Endothelial cell of umbilical vein (primary cell): ENCODE data around the gene ATXN7L1. TPM values are rescaled to one million over a fixed set of nuclear protein-coding genes. Genes with fewer than 3 reads are reported as not detected.

ENCODE experiments used
- BruUV-seq: library from RNA; stranded (reverse); fragments of 400-500 nt; replicated peaks from 2 replicates; lab custom pipeline; 2021; lab: Mats Ljungman, UMichigan
- CTCF ChIA-PET: fragments of 300-600, 350-600 bp; sonication (Branson Sonifier 250); formaldehyde crosslinking; loops from one replicate; lab custom pipeline; 2021; ENCODE audit warnings: antibody characterized with exemption, inconsistent platforms; lab: Charles Lee
- POLR2A ChIA-PET: fragments of 300-600, 350-600 bp; sonication (Branson Sonifier 250); formaldehyde crosslinking; loops from one replicate; lab custom pipeline; 2021; ENCODE audit warnings: antibody characterized with exemption, inconsistent platforms; lab: Charles Lee
- DNase-seq: peaks from one replicate; pipeline ENCODE4 v3.0.0-alpha.2; 2011; ENCODE audit warnings: low read depth, low spot score
- FAIRE-seq: peaks from 2 replicates; lab custom pipeline; 2011; peaks lifted over from hg19 to GRCh38; lab: Jason Lieb, UNC
- H2AFZ ChIP-seq: 2 replicates; pipeline ENCODE4 v1.6.0; 2012; ENCODE audit warnings: low read depth, low read length, control low read depth, inconsistent platforms
- H3K27ac ChIP-seq: 2 replicates; pipeline ENCODE4 v1.5.1; 2011; ENCODE audit warnings: low read depth, mild to moderate bottlenecking, control low read depth, low read length, moderate library complexity; ENCODE audit not compliant: insufficient read depth
- H3K27me3 ChIP-seq, 2 experiments: 2 replicates each; pipeline versions ENCODE4 v1.6.0 to v1.6.1; 2011; ENCODE audit warnings: low read length in 2 of 2, mixed read lengths in 1 of 2; ENCODE audit not compliant: control insufficient read depth in 2 of 2, insufficient read depth in 2 of 2
- H3K36me3 ChIP-seq, 2 experiments: 2 replicates in 1 of 2; 3 replicates in 1 of 2; pipeline ENCODE4 v1.5.1; 2011; ENCODE audit warnings: low read length in 2 of 2, mild to moderate bottlenecking in 1 of 2, moderate library complexity in 1 of 2; ENCODE audit not compliant: control insufficient read depth in 2 of 2, insufficient read depth in 2 of 2; ENCODE audit errors: extremely low read depth in 1 of 2
- H3K4me1 ChIP-seq: 3 replicates; pipeline ENCODE4 v1.5.1; 2011; ENCODE audit warnings: mild to moderate bottlenecking, low read length; ENCODE audit not compliant: control insufficient read depth, insufficient read depth; ENCODE audit errors: extremely low read depth
- H3K4me2 ChIP-seq: 2 replicates; pipeline ENCODE4 v1.6.1; 2011; ENCODE audit warnings: low read length, control low read depth, mixed read lengths; ENCODE audit not compliant: insufficient read depth
- H3K4me3 ChIP-seq, 3 experiments: fragments of 200-600 bp in 1 of 3; sonication (generic), shearing (Covaris generic) in 1 of 3; replicated peaks in 1 of 3; 2 replicates each; pipeline ENCODE4 v1.5.1; 2011 to 2016; ENCODE audit warnings: control low read depth in 3 of 3, low read length in 3 of 3, mild to moderate bottlenecking in 2 of 3, inconsistent platforms in 1 of 3, low read depth in 1 of 3, moderate library complexity in 1 of 3; ENCODE audit not compliant: insufficient read depth in 1 of 3
- H3K79me2 ChIP-seq: 2 replicates; pipeline ENCODE4 v1.6.0; 2012; ENCODE audit warnings: low read length, inconsistent platforms; ENCODE audit not compliant: control insufficient read depth, insufficient read depth
- H3K9ac ChIP-seq: replicated peaks from 2 replicates; pipeline ENCODE3; 2011; ENCODE audit warnings: low read length, control low read depth; ENCODE audit not compliant: insufficient read depth; ENCODE audit errors: extremely low read depth
- H3K9me1 ChIP-seq: replicated peaks from 3 replicates; pipeline ENCODE4 v1.6.0; 2011; ENCODE audit warnings: mild to moderate bottlenecking, low read length; ENCODE audit not compliant: control insufficient read depth, insufficient read depth; ENCODE audit errors: extremely low read depth
- H3K9me3 ChIP-seq: replicated peaks from 2 replicates; pipeline ENCODE4 v1.5.1; 2012; ENCODE audit warnings: low read length, inconsistent platforms; ENCODE audit not compliant: control insufficient read depth, insufficient read depth
- H4K20me1 ChIP-seq: replicated peaks from 2 replicates; pipeline ENCODE3; 2011; ENCODE audit warnings: mild to moderate bottlenecking, low read length; ENCODE audit not compliant: control insufficient read depth, insufficient read depth; ENCODE audit errors: extremely low read depth
- EZH2 ChIP-seq: IDR thresholded peaks from 2 replicates; pipeline ENCODE4 v1.6.1; 2012; ENCODE audit warnings: borderline replicate concordance, low read depth, mild to moderate bottlenecking, moderate library complexity, low read length, inconsistent platforms; ENCODE audit not compliant: severe bottlenecking
- FOS ChIP-seq: IDR thresholded peaks from 2 replicates; pipeline ENCODE4 v1.6.1; 2011; ENCODE audit warnings: mild to moderate bottlenecking, low read length, moderate library complexity, borderline replicate concordance; ENCODE audit not compliant: insufficient read depth
- GATA2 ChIP-seq: IDR thresholded peaks from 2 replicates; pipeline ENCODE4 v1.7.0; 2011; ENCODE audit warnings: low read depth, mild to moderate bottlenecking, moderate library complexity, mixed read lengths, low read length; ENCODE audit not compliant: insufficient read length, insufficient read depth
- JUN ChIP-seq: IDR thresholded peaks from 2 replicates; pipeline ENCODE4 v1.6.1; 2011; ENCODE audit warnings: borderline replicate concordance, low read depth; ENCODE audit not compliant: insufficient read length, insufficient read depth
- MYC ChIP-seq: IDR thresholded peaks from one replicate; pipeline ENCODE4 v1.6.1; 2011; ENCODE audit warnings: mild to moderate bottlenecking, low read depth, low read length
- POLR2A ChIP-seq: IDR thresholded peaks from 2 replicates; pipeline ENCODE4 v1.6.1; 2012; ENCODE audit warnings: low read depth, mild to moderate bottlenecking, control low read depth, low read length
- POLR2AphosphoS5 ChIP-seq: IDR thresholded peaks from 2 replicates; pipeline ENCODE4 v1.6.1; 2012; ENCODE audit warnings: low read depth, mild to moderate bottlenecking, control low read depth, low read length, moderate library complexity; ENCODE audit not compliant: insufficient read depth
- dilution Hi-C: fragments of 300-500 bp; cut with MboI; formaldehyde crosslinking; loops from one replicate; pipeline ENCODE4 v1.15.0; 2019; ENCODE audit warnings: low sequenced_read_pairs; ENCODE audit not compliant: extremely low pct_ligation_motif_present
- intact Hi-C: fragments of 100-400 bp; cut with micrococcal nuclease; formaldehyde crosslinking; loops from one replicate; pipeline ENCODE4 v1.10.0; 2022
- polyA plus RNA-seq, 4 experiments: library from polyadenylated mRNA; depleted of rRNA in 3 of 4; stranded (reverse) in 3 of 4; unstranded in 1 of 4; fragments of >200 nt; gene quantifications; 2 replicates each; pipeline versions ENCODE4 v1.2.1 to v1.2.3, GENCODE V29; 2011 to 2012; ENCODE audit warnings: missing spikeins in 1 of 4
- total RNA-seq: library from RNA; stranded (reverse); gene quantifications from 2 replicates; pipeline ENCODE4 v1.2.3, GENCODE V29; 2021
- TF ChIP-seq, protein P1 (sequence below), 2 donors: IDR thresholded peaks; 1 replicate in 1 of 2; 2 replicates in 1 of 2; pipeline ENCODE4 v1.5.1; 2011; ENCODE audit warnings: low read length in 2 of 2, mild to moderate bottlenecking in 2 of 2, moderate library complexity in 2 of 2, control low read depth in 1 of 2, inconsistent platforms in 1 of 2, low read depth in 1 of 2; ENCODE audit not compliant: insufficient read depth in 1 of 2; ENCODE audit errors: extremely low read depth in 1 of 2
- TF ChIP-seq, protein P2 (sequence below): IDR thresholded peaks from 2 replicates; pipeline ENCODE4 v1.6.1; 2011; ENCODE audit not compliant: insufficient read depth, insufficient read length

ATXN7L1 gene
- total and polyA plus RNA-seq, 2 donors (not counting 3 experiments of a cell fraction or from before 2014, with no cell fraction given): 4.6 to 15.6 TPM

DNA sequence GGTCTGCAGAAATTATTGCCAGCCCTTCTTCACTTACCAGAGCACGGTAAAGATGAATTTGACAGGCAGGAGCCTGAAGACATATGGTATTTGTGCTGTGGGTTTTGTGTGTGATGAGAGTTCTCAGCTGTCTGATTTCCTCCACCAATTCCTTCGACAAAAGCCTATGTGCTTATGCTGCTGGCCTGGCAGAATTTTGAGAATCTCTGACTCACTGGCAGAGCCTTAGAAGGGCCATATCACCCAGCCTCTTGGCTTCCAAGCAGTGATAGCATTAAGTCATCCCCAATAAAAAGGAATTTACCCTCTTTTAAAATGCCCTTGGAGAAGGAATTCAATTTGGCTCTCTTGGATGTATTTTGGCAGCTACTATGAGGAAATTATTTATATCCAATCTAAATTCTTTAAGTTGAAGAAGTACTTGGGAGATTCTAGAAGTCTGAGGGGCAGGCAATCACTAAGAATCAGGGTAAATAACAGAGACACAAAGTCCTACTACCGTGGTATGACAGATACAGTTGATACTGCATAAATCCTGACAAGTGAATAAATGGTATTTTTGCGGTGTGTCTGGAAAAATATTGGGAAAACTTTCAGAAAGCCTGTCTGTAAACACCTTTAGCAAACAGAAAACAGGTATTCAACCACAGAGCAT, 226.5 kb downstream of the ATXN7L1 start:
- BruUV-seq: no TSS peak
- Histone ChIP-seq H3K4me3 (no peak overlapping the region), H3K27ac (no peak overlapping the region), H3K27me3 (no peaks in the 10 kb centered on the region), H3K9me1 (no peaks in the 10 kb centered on the region), H3K4me1 (no peaks in the 10 kb centered on the region), H3K4me2 (no peak overlapping the region), H3K9ac (no peak overlapping the region), H3K36me3 (no peaks in the 10 kb centered on the region), H3K79me2 (no peaks in the 10 kb centered on the region), H3K9me3 (no peaks in the 10 kb centered on the region), H2AFZ (no peak overlapping the region), H4K20me1 (no peaks in the 10 kb centered on the region)
- peak; percentile 18 for FAIRE-seq
- DNase-seq: no peak
- ChIA-PET POLR2A (no interaction called here), CTCF (interaction anchor here (2.8 to 6.5 kb wide), 2 partner anchors 14 to 393 kb away, joined by 5 to 72 read pairs; no protein-coding TSS in a partner anchor)
- dilution Hi-C loops (no loop called here), intact Hi-C loops (loop anchor here (5.0 to 10.0 kb wide), 2 partner anchors 225 to 502 kb away; partner anchors contain the start of gene ATXN7L1)
- TF ChIP-seq, protein P1, sequence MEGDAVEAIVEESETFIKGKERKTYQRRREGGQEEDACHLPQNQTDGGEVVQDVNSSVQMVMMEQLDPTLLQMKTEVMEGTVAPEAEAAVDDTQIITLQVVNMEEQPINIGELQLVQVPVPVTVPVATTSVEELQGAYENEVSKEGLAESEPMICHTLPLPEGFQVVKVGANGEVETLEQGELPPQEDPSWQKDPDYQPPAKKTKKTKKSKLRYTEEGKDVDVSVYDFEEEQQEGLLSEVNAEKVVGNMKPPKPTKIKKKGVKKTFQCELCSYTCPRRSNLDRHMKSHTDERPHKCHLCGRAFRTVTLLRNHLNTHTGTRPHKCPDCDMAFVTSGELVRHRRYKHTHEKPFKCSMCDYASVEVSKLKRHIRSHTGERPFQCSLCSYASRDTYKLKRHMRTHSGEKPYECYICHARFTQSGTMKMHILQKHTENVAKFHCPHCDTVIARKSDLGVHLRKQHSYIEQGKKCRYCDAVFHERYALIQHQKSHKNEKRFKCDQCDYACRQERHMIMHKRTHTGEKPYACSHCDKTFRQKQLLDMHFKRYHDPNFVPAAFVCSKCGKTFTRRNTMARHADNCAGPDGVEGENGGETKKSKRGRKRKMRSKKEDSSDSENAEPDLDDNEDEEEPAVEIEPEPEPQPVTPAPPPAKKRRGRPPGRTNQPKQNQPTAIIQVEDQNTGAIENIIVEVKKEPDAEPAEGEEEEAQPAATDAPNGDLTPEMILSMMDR (IDR thresholded peaks at IDR 0.05; ENCODE audit: extremely low read depth in 1 of 2, insufficient read depth in 1 of 2, low read depth in 1 of 2, low read length in 2 of 2): no peak
- no peak for TF ChIP-seq FOS
- no peak for TF ChIP-seq POLR2A
- no peak for TF ChIP-seq MYC
- TF ChIP-seq, protein P2, sequence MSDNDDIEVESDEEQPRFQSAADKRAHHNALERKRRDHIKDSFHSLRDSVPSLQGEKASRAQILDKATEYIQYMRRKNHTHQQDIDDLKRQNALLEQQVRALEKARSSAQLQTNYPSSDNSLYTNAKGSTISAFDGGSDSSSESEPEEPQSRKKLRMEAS: no peak
- TF ChIP-seq GATA2: no peak
- no peak for TF ChIP-seq JUN
- no peak for TF ChIP-seq EZH2
- TF ChIP-seq POLR2AphosphoS5: no peak
